Calu3 (cell line): ENCODE results near the gene ZNF775. TPM values are rescaled to one million over a fixed set of nuclear protein-coding genes. Genes with fewer than 3 reads are reported as not detected.

ENCODE experiments used
- BruUV-seq: library from RNA; stranded (reverse); fragments of 400-500 nt; replicated peaks from 2 replicates; lab custom pipeline; 2021; lab: Mats Ljungman, UMichigan
- CTCF ChIA-PET: fragments of 300-600 bp; sonication (Branson Sonifier 250); formaldehyde crosslinking; loops from one replicate; lab custom pipeline; 2022; ENCODE audit warnings: antibody characterized with exemption; lab: Charles Lee
- DNase-seq: peaks from one replicate; pipeline ENCODE4 v3.0.0; 2022
- H3K27ac Mint-ChIP-seq: one replicate; pipeline ENCODE4 v1.8.0; 2022; ENCODE audit warnings: mixed read lengths; ENCODE audit not compliant: unreplicated experiment
- H3K27me3 Mint-ChIP-seq: one replicate; pipeline ENCODE4 v1.8.0; 2022; ENCODE audit warnings: mixed read lengths; ENCODE audit not compliant: unreplicated experiment
- H3K36me3 Mint-ChIP-seq: one replicate; pipeline ENCODE4 v1.8.0; 2022; ENCODE audit warnings: mild to moderate bottlenecking, moderate library complexity, mixed read lengths; ENCODE audit not compliant: insufficient read depth, unreplicated experiment
- H3K4me1 Mint-ChIP-seq: one replicate; pipeline ENCODE4 v1.8.0; 2022; ENCODE audit warnings: mild to moderate bottlenecking, low read depth, mixed read lengths; ENCODE audit not compliant: unreplicated experiment
- H3K4me3 Mint-ChIP-seq: one replicate; pipeline ENCODE4 v1.8.0; 2022; ENCODE audit warnings: mild to moderate bottlenecking, low read depth, moderate library complexity, mixed read lengths; ENCODE audit not compliant: unreplicated experiment
- H3K9me3 Mint-ChIP-seq: one replicate; pipeline ENCODE4 v1.8.0; 2022; ENCODE audit warnings: low read depth, mixed read lengths; ENCODE audit not compliant: unreplicated experiment
- intact Hi-C: fragments of 100-400 bp; cut with micrococcal nuclease; formaldehyde crosslinking; loops from one replicate; pipeline ENCODE4 v1.10.0; 2022; ENCODE audit not compliant: unreplicated experiment
- total RNA-seq: library from RNA; stranded (reverse); gene quantifications from 2 replicates; pipeline ENCODE4 v1.2.3, GENCODE V29; 2022
- TF ChIP-seq, protein P1 (sequence below): fragments of 200-600 bp; IDR thresholded peaks from one replicate; pipeline ENCODE4 v1.8.0; 2022; ENCODE audit warnings: antibody characterized with exemption; ENCODE audit not compliant: unreplicated experiment

ZNF775 gene
- total RNA-seq, 1 experiment from 2014 or later, result 5.8 TPM

DNA sequence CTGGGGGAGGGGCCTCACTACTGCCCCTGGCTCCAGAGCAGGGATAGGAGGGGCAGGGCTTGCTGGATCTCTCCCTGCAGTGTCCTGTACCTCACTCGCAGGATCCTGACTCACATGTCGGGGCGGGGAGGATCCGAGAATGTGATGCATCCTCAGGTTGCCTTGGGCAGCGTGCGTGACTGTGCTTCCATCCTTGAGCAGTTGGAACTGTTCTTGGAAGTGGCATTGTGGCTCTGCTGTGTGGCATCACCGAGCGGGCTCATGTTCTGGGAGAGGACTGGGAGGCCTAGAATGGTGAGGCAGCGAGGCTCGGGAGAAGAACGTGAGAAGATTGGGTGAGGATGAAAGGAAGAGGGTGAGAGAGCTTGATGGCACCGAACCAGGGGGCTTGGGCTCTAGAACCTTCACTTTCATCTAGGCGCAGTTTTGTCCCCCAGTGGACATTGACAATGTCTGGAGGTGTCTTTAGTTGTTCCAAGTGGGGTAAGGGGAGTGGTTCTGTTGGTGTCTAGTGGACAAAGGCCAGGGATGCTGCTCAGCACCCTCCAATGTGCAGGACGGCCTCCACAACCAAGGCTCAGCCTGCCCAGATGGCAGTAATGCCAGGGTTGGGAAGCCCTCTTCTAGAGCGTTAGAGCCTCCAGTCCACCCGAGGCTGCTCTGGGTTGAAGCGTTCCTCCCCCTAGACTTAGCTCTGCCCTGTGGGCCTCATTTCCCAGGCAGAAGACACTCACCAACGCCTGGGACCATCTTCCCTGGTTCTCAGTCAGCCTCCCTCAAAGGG, 46.1 kb upstream of the ZNF775 start:
- DNase-seq, result no peak
- BruUV-seq, result no TSS peak
- Mint-ChIP-seq H3K4me1 (no peaks in the 10 kb centered on the region), H3K4me3 (no peak overlapping the region), H3K27me3 (no peaks in the 10 kb centered on the region), H3K9me3 (no peaks in the 10 kb centered on the region), H3K27ac (no peak overlapping the region), H3K36me3 (peaks cover 30% of the 10 kb centered on the region)
- intact Hi-C loops, result no loop called here
- TF ChIP-seq, protein P1, sequence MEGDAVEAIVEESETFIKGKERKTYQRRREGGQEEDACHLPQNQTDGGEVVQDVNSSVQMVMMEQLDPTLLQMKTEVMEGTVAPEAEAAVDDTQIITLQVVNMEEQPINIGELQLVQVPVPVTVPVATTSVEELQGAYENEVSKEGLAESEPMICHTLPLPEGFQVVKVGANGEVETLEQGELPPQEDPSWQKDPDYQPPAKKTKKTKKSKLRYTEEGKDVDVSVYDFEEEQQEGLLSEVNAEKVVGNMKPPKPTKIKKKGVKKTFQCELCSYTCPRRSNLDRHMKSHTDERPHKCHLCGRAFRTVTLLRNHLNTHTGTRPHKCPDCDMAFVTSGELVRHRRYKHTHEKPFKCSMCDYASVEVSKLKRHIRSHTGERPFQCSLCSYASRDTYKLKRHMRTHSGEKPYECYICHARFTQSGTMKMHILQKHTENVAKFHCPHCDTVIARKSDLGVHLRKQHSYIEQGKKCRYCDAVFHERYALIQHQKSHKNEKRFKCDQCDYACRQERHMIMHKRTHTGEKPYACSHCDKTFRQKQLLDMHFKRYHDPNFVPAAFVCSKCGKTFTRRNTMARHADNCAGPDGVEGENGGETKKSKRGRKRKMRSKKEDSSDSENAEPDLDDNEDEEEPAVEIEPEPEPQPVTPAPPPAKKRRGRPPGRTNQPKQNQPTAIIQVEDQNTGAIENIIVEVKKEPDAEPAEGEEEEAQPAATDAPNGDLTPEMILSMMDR, result no peak
- CTCF ChIA-PET, result no interaction called here

DNA sequence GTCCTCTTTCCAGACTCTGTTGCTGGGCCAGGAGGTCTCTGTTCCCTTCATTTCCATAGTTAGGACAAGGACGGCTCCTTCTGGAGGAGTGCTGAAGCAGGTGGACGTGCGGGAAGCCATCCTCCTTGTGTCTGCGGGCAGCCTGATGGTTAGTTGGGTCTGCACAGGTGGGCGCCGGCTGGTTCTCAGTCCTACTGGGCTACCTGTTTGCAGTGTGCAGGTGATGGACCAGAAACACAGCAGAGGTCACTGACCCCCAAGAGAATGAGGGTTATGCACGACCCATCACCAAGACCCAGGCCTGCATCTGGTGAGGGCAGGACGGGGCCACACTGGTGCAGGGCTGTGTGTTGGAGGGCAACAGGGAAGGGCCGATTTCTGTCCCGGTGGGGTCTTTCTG, 45.5 kb upstream of the ZNF775 start:
- Mint-ChIP-seq H3K27ac (no peak overlapping the region), H3K4me3 (no peak overlapping the region), H3K9me3 (no peaks in the 10 kb centered on the region), H3K36me3 (peaks cover 29% of the 10 kb centered on the region), H3K4me1 (no peaks in the 10 kb centered on the region), H3K27me3 (no peaks in the 10 kb centered on the region)
- TF ChIP-seq, protein P1, result no peak
- CTCF ChIA-PET, result no interaction called here
- DNase-seq, result no peak
- intact Hi-C loops, result no loop called here
- BruUV-seq, result no TSS peak

DNA sequence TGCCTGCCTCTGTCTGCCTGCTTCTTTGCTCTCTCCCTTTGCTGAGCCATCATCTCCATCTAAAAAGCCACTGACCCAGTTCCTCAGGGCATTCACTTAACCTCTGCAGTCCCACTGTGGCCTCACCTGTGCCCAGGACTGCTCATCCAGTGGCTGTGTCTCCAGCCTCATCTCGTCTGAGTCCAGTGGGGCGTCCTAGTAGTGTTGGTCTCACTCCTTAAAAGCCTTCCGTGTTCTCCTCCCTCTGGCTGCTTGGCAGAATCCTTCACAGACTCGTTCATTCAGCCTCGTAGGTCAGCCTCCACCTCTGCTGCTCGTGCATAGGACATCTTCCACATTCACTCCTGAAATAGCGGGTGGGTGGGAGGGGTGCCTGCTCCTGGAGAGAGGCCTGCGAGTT, 45.0 kb upstream of the ZNF775 start:
- DNase-seq, result no peak
- TF ChIP-seq, protein P1, result no peak
- Mint-ChIP-seq H3K4me3 (no peak overlapping the region), H3K4me1 (peaks cover 4% of the 10 kb centered on the region), H3K27me3 (no peaks in the 10 kb centered on the region), H3K9me3 (no peaks in the 10 kb centered on the region), H3K36me3 (peaks cover 24% of the 10 kb centered on the region), H3K27ac (no peak overlapping the region)
- intact Hi-C loops, result no loop called here
- CTCF ChIA-PET, result no interaction called here
- BruUV-seq, result no TSS peak

DNA sequence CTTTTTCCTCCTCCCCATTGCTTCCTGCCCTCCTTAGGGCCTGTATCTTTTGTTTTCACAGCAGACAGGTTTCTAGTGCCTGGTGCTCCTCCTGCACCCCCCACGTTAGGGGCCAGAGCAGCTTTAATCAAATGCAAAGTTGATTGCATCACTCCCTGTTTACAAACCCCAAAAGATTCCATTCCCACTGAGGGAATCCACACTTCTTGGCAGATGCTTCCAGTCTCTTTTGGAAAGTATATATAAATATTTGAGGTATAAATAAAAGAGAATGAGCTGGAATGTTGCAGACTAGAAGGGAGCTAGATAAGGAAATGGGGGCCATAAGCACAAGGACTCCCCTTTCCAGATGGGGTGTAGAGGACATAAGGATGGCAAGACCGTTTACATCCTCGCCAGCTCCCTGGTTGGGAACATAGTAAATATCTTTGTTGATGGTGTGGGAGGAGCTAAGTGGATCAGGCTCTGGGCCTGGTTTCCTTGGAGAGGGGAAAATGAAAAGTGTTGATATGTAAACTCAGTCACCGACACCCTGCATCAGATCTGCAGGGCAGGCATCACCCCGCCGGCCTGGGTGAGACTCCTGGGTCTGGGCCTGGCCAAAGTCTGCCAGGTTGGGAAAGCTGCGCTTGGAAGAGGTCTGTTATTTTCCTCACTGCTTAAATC, 43.9 kb upstream of the ZNF775 start:
- Mint-ChIP-seq H3K27me3 (no peaks in the 10 kb centered on the region), H3K4me1 (peaks cover 15% of the 10 kb centered on the region), H3K36me3 (peaks cover 23% of the 10 kb centered on the region), H3K9me3 (no peaks in the 10 kb centered on the region), H3K4me3 (no peak overlapping the region), H3K27ac (no peak overlapping the region)
- DNase-seq, result no peak
- no TSS peak for BruUV-seq
- intact Hi-C loops, result no loop called here
- TF ChIP-seq, protein P1, result no peak
- CTCF ChIA-PET, result no interaction called here
